ENCODE results near the gene SORBS1. TPM values are rescaled to one million over a fixed set of nuclear protein-coding genes. Genes with fewer than 3 reads are reported as not detected.

The SORBS1 gene
- total and polyA plus RNA-seq, 9 of the 15 experiments (the other 6 are each of a cell fraction or from before 2014, with no cell fraction given) = 2.0 to 13.3 (median 6.5) TPM

DNA sequence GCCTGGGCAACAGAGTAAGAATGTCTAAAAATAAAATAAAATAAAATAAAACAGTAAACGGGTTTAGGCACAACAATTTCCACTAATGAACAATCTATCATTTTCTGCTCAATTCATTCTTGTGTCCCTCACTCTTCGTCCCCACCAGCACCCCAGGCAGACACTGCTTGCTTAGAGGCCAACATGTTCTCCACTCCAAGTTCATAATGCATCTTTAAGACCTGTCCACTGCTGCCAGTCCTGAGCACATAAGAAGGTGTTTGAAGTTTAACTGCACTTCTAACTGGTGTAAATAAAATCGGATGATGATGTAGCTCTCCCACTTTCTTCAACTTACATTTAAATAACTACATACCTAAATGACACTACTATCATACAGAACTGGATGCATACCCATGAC lies 283.6 kb downstream of the SORBS1 start:
- H3K27me3 ChIP-seq (ENCODE audit: control insufficient read depth in 2 of 2, insufficient read depth in 2 of 2, low read length in 2 of 2) = no peaks in the 10 kb centered on the region
- peaks cover 15% of the 10 kb centered on the region for H4K20me1 ChIP-seq (replicated peaks; ENCODE audit: control insufficient read depth, insufficient read depth, low read length)
- FAIRE-seq = no peak
- H3K4me3 ChIP-seq = no peak overlapping the region
- POLR2A ChIA-PET = interaction anchor here (0.7 to 1.4 kb wide), 2 partner anchors 9 to 17 kb away, joined by 3 read pairs; no protein-coding TSS in a partner anchor
- H2AFZ ChIP-seq (ENCODE audit: low read depth, low read length) = no peak overlapping the region
- H3K9me3 ChIP-seq (replicated peaks; ENCODE audit: control insufficient read depth, insufficient read depth, low read depth, low read length) = no peaks in the 10 kb centered on the region; the same call in 1 of the 2 replicates
- no TSS peak for BruUV-seq (replicated peaks)
- in situ Hi-C loops (cut with MboI) = no loop called here
- DNase-seq (ENCODE audit: extremely low read depth in 1 of 4, low spot score in 3 of 4) = no peak
- TF ChIP-seq, protein P1, sequence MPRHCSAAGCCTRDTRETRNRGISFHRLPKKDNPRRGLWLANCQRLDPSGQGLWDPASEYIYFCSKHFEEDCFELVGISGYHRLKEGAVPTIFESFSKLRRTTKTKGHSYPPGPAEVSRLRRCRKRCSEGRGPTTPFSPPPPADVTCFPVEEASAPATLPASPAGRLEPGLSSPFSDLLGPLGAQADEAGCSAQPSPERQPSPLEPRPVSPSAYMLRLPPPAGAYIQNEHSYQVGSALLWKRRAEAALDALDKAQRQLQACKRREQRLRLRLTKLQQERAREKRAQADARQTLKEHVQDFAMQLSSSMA (CRISPR knock-in tag; IDR thresholded peaks at IDR 0.05) = no peak
- H3K27ac ChIP-seq (ENCODE audit: extremely low read depth, low read depth, low read length) = no peak overlapping the region
- CTCF ChIA-PET (ENCODE audit: low intra/inter-chr PET ratio) = no interaction called here
- peaks cover 18 to 36% of the 10 kb centered on the region in 2 experiments for H3K4me1 ChIP-seq (replicated peaks in 1 of 2; ENCODE audit: control insufficient read depth in 2 of 2, insufficient read depth in 2 of 2, low read length in 2 of 2)
- intact Hi-C loops (cut with micrococcal nuclease) = no loop called here
- peaks cover 4% of the 10 kb centered on the region for H3K9me1 ChIP-seq (ENCODE audit: control insufficient read depth, insufficient read depth, low read length)
- peaks cover 94% of the 10 kb centered on the region for H3K79me2 ChIP-seq (ENCODE audit: control insufficient read depth, insufficient read depth, low read length)
- H3K4me2 ChIP-seq (ENCODE audit: insufficient read depth, low read length) = no peak overlapping the region
- WGBS (ENCODE audit: insufficient coverage, low coverage, missing lambda C conversion rate) = 22% methylated on average over 3 of the region's 3 CpGs
- H3K36me3 ChIP-seq (ENCODE audit: control insufficient read depth, insufficient read depth, low read length) = no peaks in the 10 kb centered on the region
- ATAC-seq = no peak
- no peak overlapping the region for H3K9ac ChIP-seq (ENCODE audit: insufficient read depth in 1 of 2, low read depth in 2 of 2, low read length in 2 of 2)

DNA sequence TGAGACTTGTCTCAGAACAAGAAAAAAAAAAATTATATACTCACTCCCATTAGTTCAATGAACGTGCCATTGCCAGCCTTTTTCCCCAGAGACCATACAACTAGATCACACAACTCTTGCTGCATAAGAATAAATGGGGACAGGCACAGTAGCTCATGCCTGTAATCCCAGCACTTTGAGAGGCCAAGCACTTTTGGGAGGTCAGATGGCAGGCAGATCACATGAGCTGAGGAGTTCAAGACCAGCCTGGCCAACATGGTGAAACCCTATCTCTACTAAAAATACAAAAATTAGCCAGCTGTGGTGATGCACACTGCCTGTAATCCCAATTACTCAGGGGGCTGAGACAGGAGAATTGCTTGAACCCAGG lies 284.0 kb downstream of the SORBS1 start:
- intact Hi-C loops (cut with micrococcal nuclease) = no loop called here
- Histone ChIP-seq H3K4me2 (ENCODE audit: insufficient read depth, low read length) (no peak overlapping the region), H3K27ac (ENCODE audit: extremely low read depth, low read depth, low read length) (no peak overlapping the region), H3K4me3 (no peak overlapping the region), H3K36me3 (ENCODE audit: control insufficient read depth, insufficient read depth, low read length) (no peaks in the 10 kb centered on the region), H4K20me1 (replicated peaks; ENCODE audit: control insufficient read depth, insufficient read depth, low read length) (peaks cover 15% of the 10 kb centered on the region), H3K9ac (ENCODE audit: insufficient read depth in 1 of 2, low read depth in 2 of 2, low read length in 2 of 2) (no peak overlapping the region; a peak in 1 of 4 replicates), H3K9me3 (replicated peaks; ENCODE audit: control insufficient read depth, insufficient read depth, low read depth, low read length) (no peaks in the 10 kb centered on the region; the same call in 1 of the 2 replicates), H2AFZ (ENCODE audit: low read depth, low read length) (no peak overlapping the region), H3K27me3 (ENCODE audit: control insufficient read depth in 2 of 2, insufficient read depth in 2 of 2, low read length in 2 of 2) (no peaks in the 10 kb centered on the region), H3K4me1 (replicated peaks in 1 of 2; ENCODE audit: control insufficient read depth in 2 of 2, insufficient read depth in 2 of 2, low read length in 2 of 2) (peaks cover 18 to 36% of the 10 kb centered on the region in 2 experiments), H3K79me2 (ENCODE audit: control insufficient read depth, insufficient read depth, low read length) (peaks cover 92% of the 10 kb centered on the region), H3K9me1 (ENCODE audit: control insufficient read depth, insufficient read depth, low read length) (peaks cover 4% of the 10 kb centered on the region)
- no peak for ATAC-seq
- TF ChIP-seq, protein P2, sequence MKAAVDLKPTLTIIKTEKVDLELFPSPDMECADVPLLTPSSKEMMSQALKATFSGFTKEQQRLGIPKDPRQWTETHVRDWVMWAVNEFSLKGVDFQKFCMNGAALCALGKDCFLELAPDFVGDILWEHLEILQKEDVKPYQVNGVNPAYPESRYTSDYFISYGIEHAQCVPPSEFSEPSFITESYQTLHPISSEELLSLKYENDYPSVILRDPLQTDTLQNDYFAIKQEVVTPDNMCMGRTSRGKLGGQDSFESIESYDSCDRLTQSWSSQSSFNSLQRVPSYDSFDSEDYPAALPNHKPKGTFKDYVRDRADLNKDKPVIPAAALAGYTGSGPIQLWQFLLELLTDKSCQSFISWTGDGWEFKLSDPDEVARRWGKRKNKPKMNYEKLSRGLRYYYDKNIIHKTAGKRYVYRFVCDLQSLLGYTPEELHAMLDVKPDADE (conservative IDR thresholded peaks at IDR 0.05; ENCODE audit: control insufficient read depth, low read depth, low read length) = no peak
- TF ChIP-seq ARID2 (IDR thresholded peaks at IDR 0.05) (no peak), ZNF311 (CRISPR knock-in tag; IDR thresholded peaks at IDR 0.05) (no peak), DDX20 (tag; IDR thresholded peaks at IDR 0.05; ENCODE audit: low read depth) (no peak), KDM2B (CRISPR knock-in tag; IDR thresholded peaks at IDR 0.05) (no peak)
- TF ChIP-seq, protein P3, sequence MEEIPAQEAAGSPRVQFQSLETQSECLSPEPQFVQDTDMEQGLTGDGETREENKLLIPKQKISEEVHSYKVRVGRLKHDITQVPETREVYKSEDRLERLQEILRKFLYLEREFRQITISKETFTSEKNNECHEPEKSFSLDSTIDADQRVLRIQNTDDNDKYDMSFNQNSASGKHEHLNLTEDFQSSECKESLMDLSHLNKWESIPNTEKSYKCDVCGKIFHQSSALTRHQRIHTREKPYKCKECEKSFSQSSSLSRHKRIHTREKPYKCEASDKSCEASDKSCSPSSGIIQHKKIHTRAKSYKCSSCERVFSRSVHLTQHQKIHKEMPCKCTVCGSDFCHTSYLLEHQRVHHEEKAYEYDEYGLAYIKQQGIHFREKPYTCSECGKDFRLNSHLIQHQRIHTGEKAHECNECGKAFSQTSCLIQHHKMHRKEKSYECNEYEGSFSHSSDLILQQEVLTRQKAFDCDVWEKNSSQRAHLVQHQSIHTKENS (CRISPR knock-in tag; IDR thresholded peaks at IDR 0.05) = no peak
- no TSS peak for BruUV-seq (replicated peaks)
- ChIA-PET CTCF (ENCODE audit: low intra/inter-chr PET ratio) (no interaction called here), POLR2A (interaction anchor here (0.6 to 1.0 kb wide), 2 partner anchors 11 to 1149 kb away, joined by 3 read pairs; no protein-coding TSS in a partner anchor)
- WGBS (ENCODE audit: insufficient coverage, low coverage, missing lambda C conversion rate) = 47% methylated on average over 1 of the region's 1 CpG
- no peak for FAIRE-seq
- DNase-seq (ENCODE audit: extremely low read depth in 1 of 4, low spot score in 3 of 4) = no peak
- in situ Hi-C loops (cut with MboI) = no loop called here
